HG02970 (cell line): ENCODE measurements around the gene SSBP3.

Experiments
- ATAC-seq: cut with Tn5 transposase; IDR thresholded peaks from one replicate; pipeline ENCODE4 v1.9.1; 2021; ENCODE audit warnings: mild to moderate bottlenecking, moderate library complexity, moderate number of reproducible peaks; ENCODE audit not compliant: unreplicated experiment, low FRiP score

SSBP3 gene

GRCh38 chr1:54375298-54375697, 30.9 kb downstream of the SSBP3 start:
- ATAC-seq, result no peak

- no peak for ATAC-seq
Measured at GRCh38 chr1:54374766-54375165, 31.4 kb downstream of the SSBP3 start.

- no peak for ATAC-seq
Measured at GRCh38 chr1:54372978-54373377, 33.2 kb downstream of the SSBP3 start.

- ATAC-seq, result no peak
Measured at GRCh38 chr1:54371942-54372275, 34.3 kb downstream of the SSBP3 start.

GRCh38 chr1:54371038-54371941, 34.9 kb downstream of the SSBP3 start:
- ATAC-seq, result no peak

GRCh38 chr1:54370287-54370989, 35.8 kb downstream of the SSBP3 start:
- ATAC-seq, result no peak

- ATAC-seq, result no peak
Measured at GRCh38 chr1:54367613-54368012, 38.6 kb downstream of the SSBP3 start.

- ATAC-seq, result no peak
Measured at GRCh38 chr1:54365847-54366246, 40.3 kb downstream of the SSBP3 start.

- no peak for ATAC-seq
Measured at GRCh38 chr1:54365398-54365797, 40.8 kb downstream of the SSBP3 start.

- no peak for ATAC-seq
Measured at GRCh38 chr1:54364995-54365394, 41.2 kb downstream of the SSBP3 start.

GRCh38 chr1:54364582-54364981, 41.6 kb downstream of the SSBP3 start:
- ATAC-seq, result no peak

- no peak for ATAC-seq
Measured at GRCh38 chr1:54363925-54364324, 42.3 kb downstream of the SSBP3 start.

- no peak for ATAC-seq
Measured at GRCh38 chr1:54362881-54363340, 43.3 kb downstream of the SSBP3 start.

- no peak for ATAC-seq
Measured at GRCh38 chr1:54361342-54361741, 44.9 kb downstream of the SSBP3 start.

GRCh38 chr1:54360165-54361005, 45.8 kb downstream of the SSBP3 start:
- no peak for ATAC-seq

- ATAC-seq, result no peak
Measured at GRCh38 chr1:54359393-54360162, 46.6 kb downstream of the SSBP3 start.

GRCh38 chr1:54358503-54359168, 47.6 kb downstream of the SSBP3 start:
- ATAC-seq, result no peak

GRCh38 chr1:54357967-54358366, 48.2 kb downstream of the SSBP3 start:
- no peak for ATAC-seq

- no peak for ATAC-seq
Measured at GRCh38 chr1:54356680-54357147, 49.5 kb downstream of the SSBP3 start.
